K562 (cell line): ENCODE data around the gene TNIP1. TPM values are rescaled to one million over a fixed set of nuclear protein-coding genes. Genes with fewer than 3 reads are reported as not detected.

ENCODE experiments used
- ATAC-seq: fragments of 200-7000 bp; cut with Tn5 transposase; 3 replicates; pipeline ENCODE4 v1.9.1; 2020; ENCODE audit warnings: moderate library complexity
- BruUV-seq: library from RNA; stranded (reverse); fragments of 400-500 nt; replicated peaks from 2 replicates; lab custom pipeline; 2021; lab: Mats Ljungman, UMichigan
- CTCF ChIA-PET: fragments of 300-600 bp; formaldehyde crosslinking; extraction: SDS; loops from one replicate; lab custom pipeline; 2021; ENCODE audit warnings: low intra/inter-chr PET ratio; lab: Yijun Ruan, JAX
- POLR2A ChIA-PET: fragments of 300-600, 350-650 bp; sonication (Branson Sonifier 250); formaldehyde crosslinking; extraction: SDS; loops from one replicate; lab custom pipeline; 2021; ENCODE audit warnings: antibody characterized with exemption, inconsistent platforms; lab: Yijun Ruan, JAX
- DNase-seq, 4 experiments: peaks; one replicate each; pipeline versions ENCODE4 v3.0.0 to v3.0.0-alpha.2; 2011 to 2018; ENCODE audit warnings: low spot score in 3 of 4, mixed read lengths in 3 of 4; ENCODE audit errors: extremely low read depth in 1 of 4
- FAIRE-seq: peaks from 2 replicates; lab custom pipeline; 2011; peaks lifted over from hg19 to GRCh38; lab: Jason Lieb, UNC
- H2AFZ ChIP-seq: 2 replicates; pipeline ENCODE4 v1.6.0; 2011; ENCODE audit warnings: low read depth, low read length, control low read depth, inconsistent platforms
- H3K27ac ChIP-seq: fragments of 200-600 bp; 3 replicates; pipeline ENCODE4 v1.8.0; 2011; ENCODE audit warnings: low read depth, mild to moderate bottlenecking, control low read depth, inconsistent platforms, low read length, moderate library complexity, mixed read lengths; ENCODE audit errors: extremely low read depth
- H3K27me3 ChIP-seq, 2 experiments: fragments of 300-600 bp in 1 of 2; 2 replicates in 1 of 2; 3 replicates in 1 of 2; pipeline versions ENCODE4 v1.6.0 to v1.8.0; 2011; ENCODE audit warnings: inconsistent platforms in 2 of 2, low read length in 2 of 2, mild to moderate bottlenecking in 1 of 2, mixed read lengths in 1 of 2, moderate library complexity in 1 of 2; ENCODE audit not compliant: control insufficient read depth in 2 of 2, insufficient read depth in 2 of 2
- H3K36me3 ChIP-seq: fragments of 300-600 bp; 3 replicates; pipeline ENCODE4 v1.8.0; 2011; ENCODE audit warnings: mild to moderate bottlenecking, low read length, inconsistent platforms; ENCODE audit not compliant: control insufficient read depth, insufficient read depth
- H3K4me1 ChIP-seq, 2 experiments: fragments of 200-600 bp in 1 of 2; replicated peaks in 1 of 2; 2 replicates in 1 of 2; 3 replicates in 1 of 2; pipeline versions ENCODE4 v1.5.1 to v1.8.0; 2011; ENCODE audit warnings: inconsistent platforms in 2 of 2, low read length in 2 of 2, mild to moderate bottlenecking in 1 of 2, mixed read lengths in 1 of 2, moderate library complexity in 1 of 2; ENCODE audit not compliant: control insufficient read depth in 2 of 2, insufficient read depth in 2 of 2
- H3K4me2 ChIP-seq: 2 replicates; pipeline ENCODE4 v1.6.1; 2011; ENCODE audit warnings: low read length, control low read depth, inconsistent platforms, mixed read lengths; ENCODE audit not compliant: insufficient read depth
- H3K4me3 ChIP-seq: fragments of 200-600 bp; sonication (generic), shearing (Covaris generic); 2 replicates; pipeline ENCODE4 v1.5.1; 2016; ENCODE audit warnings: control low read depth, inconsistent platforms
- H3K79me2 ChIP-seq: fragments of 200-600 bp; 3 replicates; pipeline ENCODE4 v1.8.0; 2011; ENCODE audit warnings: low read length, inconsistent platforms; ENCODE audit not compliant: control insufficient read depth, insufficient read depth
- H3K9ac ChIP-seq, 2 experiments: 2 replicates each; pipeline versions ENCODE4 v1.6.0 to v1.6.1; 2011; ENCODE audit warnings: low read depth in 2 of 2, low read length in 2 of 2, control low read depth in 1 of 2, inconsistent platforms in 1 of 2, mild to moderate bottlenecking in 1 of 2, mixed read lengths in 1 of 2; ENCODE audit not compliant: insufficient read depth in 1 of 2
- H3K9me1 ChIP-seq: one replicate; pipeline ENCODE4 v1.6.0; 2011; ENCODE audit warnings: inconsistent platforms, mild to moderate bottlenecking, low read length, moderate library complexity; ENCODE audit not compliant: control insufficient read depth, insufficient read depth
- H3K9me3 ChIP-seq: replicated peaks from 2 replicates; pipeline ENCODE4 v1.5.1; 2011; ENCODE audit warnings: low read depth, low read length, inconsistent platforms; ENCODE audit not compliant: control insufficient read depth, insufficient read depth
- H4K20me1 ChIP-seq: replicated peaks from 2 replicates; pipeline ENCODE4 v1.6.1; 2011; ENCODE audit warnings: low read length, inconsistent platforms, mixed read lengths; ENCODE audit not compliant: control insufficient read depth, insufficient read depth
- BRF1 ChIP-seq: IDR thresholded peaks from 3 replicates; pipeline ENCODE4 v1.6.1; 2011; ENCODE audit warnings: borderline replicate concordance, mild to moderate bottlenecking; ENCODE audit not compliant: insufficient read length; ENCODE audit errors: extremely low read depth
- MAFK ChIP-seq: IDR thresholded peaks from 2 replicates; pipeline ENCODE4 v1.6.1; 2011; ENCODE audit warnings: low read length, improper control_type of control experiment
- MXI1 ChIP-seq: IDR thresholded peaks from 2 replicates; pipeline ENCODE4 v1.6.1; 2011; ENCODE audit warnings: low read depth, mild to moderate bottlenecking, improper control_type of control experiment, low read length
- NFIC ChIP-seq: fragments of 450-650 bp; IDR thresholded peaks from 2 replicates; pipeline ENCODE4 v1.6.1; 2017; ENCODE audit warnings: mild to moderate bottlenecking, inconsistent platforms
- RBM22 ChIP-seq: fragments of 200-400 bp; formaldehyde crosslinking; IDR thresholded peaks from 2 replicates; pipeline ENCODE4 v1.6.1; 2018; ENCODE audit warnings: low read length, low read depth; ENCODE audit not compliant: poor library complexity, severe bottlenecking
- SRSF7 ChIP-seq: fragments of 200-400 bp; formaldehyde crosslinking; optimal IDR thresholded peaks from 2 replicates; pipeline ENCODE3; 2017; ENCODE audit warnings: mild to moderate bottlenecking, low read depth, low read length
- TEAD2 ChIP-seq: fragments of 450-650 bp; IDR thresholded peaks from 2 replicates; pipeline ENCODE4 v1.6.1; 2016; ENCODE audit warnings: missing genetic modification characterization, control low read depth, missing compliant biosample characterization
- WGBS: fragments of 100-300 bp; shearing (Covaris generic); methylation state at CpG from one replicate; pipeline ENCODE4 v1.1.6; 2016; ENCODE audit warnings: low coverage, mixed read lengths; ENCODE audit not compliant: insufficient coverage; ENCODE audit errors: missing lambda C conversion rate; 5-methylcytosine and 5-hydroxymethylcytosine counted together
- in situ Hi-C: fragments of 300-500 bp; cut with MboI; formaldehyde crosslinking; loops from 4 replicates; pipeline ENCODE4 v1.15.0; 2018; ENCODE audit warnings: inconsistent platforms, mixed read lengths
- intact Hi-C: fragments of 100-400 bp; cut with micrococcal nuclease; formaldehyde crosslinking; loops from 2 replicates; pipeline ENCODE4 v1.14.2; 2022
- polyA plus RNA-seq, 8 experiments: library from polyadenylated mRNA; depleted of rRNA in 4 of 8; stranded (reverse) in 5 of 8; unstranded in 3 of 8; fragments of >200 nt; fragmentation: Nextera tagmentation in 2 of 8; fragmentation: Illumina TruSeq in 1 of 8; extraction: Ambion mirVana in 2 of 8; extraction: Trizol in 1 of 8; gene quantifications; 2 replicates each; pipeline versions ENCODE4 v1.2.1 to v1.2.3, GENCODE V29; 2011 to 2014; ENCODE audit warnings: inconsistent platforms in 1 of 8, missing spikeins in 1 of 8
- total RNA-seq, 7 experiments: library from RNA; depleted of rRNA in 6 of 7; stranded (reverse); fragments of >200 nt in 6 of 7; fragmentation: Illumina TruSeq in 2 of 7; extraction: Trizol in 2 of 7; gene quantifications; 2 replicates each; pipeline versions ENCODE4 v1.2.1 to v1.2.3, GENCODE V29; 2011 to 2021; ENCODE audit warnings: low replicate concordance in 1 of 7
- TF ChIP-seq, protein P1 (sequence below): IDR thresholded peaks from 2 replicates; pipeline ENCODE4 v1.6.1; 2011; ENCODE audit not compliant: insufficient read length; ENCODE audit errors: extremely low read depth
- TF ChIP-seq, protein P2 (sequence below): fragments of 250-450 bp; sonication (Bioruptor Pico); IDR thresholded peaks from 2 replicates; pipeline ENCODE4 v1.5.0; 2021; ENCODE audit warnings: mild to moderate bottlenecking, borderline replicate concordance

Gene TNIP1
- total and polyA plus RNA-seq, 9 of the 15 experiments (the other 6 are each of a cell fraction or from before 2014, with no cell fraction given): 0.46 to 41.0 (median 24.6) TPM

DNA sequence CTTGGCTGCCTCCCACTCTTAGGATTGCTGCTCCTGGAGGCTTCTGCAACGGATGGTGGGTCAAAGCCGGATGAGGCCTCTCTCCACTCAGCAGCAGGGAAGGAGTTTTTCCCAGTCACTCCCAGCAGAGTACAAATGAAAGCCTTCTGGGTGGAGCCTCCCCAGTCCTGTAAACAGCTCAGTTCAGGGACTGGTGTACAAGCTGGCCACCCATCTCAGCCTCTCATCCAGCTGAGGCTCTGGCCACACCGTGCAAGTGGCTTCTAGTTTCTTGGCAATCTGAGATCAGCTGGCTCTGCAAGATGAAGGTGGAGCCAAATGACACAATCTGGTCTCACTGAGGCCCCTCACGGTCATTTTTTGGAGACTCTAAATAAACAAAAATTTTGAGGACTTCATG lies 50.5 kb downstream of the TNIP1 start:
- no peak for DNase-seq
- Histone ChIP-seq H3K9me3 (no peaks in the 10 kb centered on the region), H3K27ac (no peak overlapping the region), H3K4me2 (no peak overlapping the region), H3K9ac (no peak overlapping the region; a peak in 1 of 4 replicates), H3K79me2 (no peaks in the 10 kb centered on the region)
- CTCF ChIA-PET: no interaction called here
- POLR2A ChIA-PET: interaction anchor here (0.8 to 1.7 kb wide), 3 partner anchors 10 to 104 kb away, joined by 3 to 5 read pairs (median 3); partner anchors contain the start of gene GPX3
- intact Hi-C loops: no loop called here
- TF ChIP-seq MAFK (no peak), SRSF7 (no peak), MXI1 (no peak), TEAD2 (tag) (no peak), BRF1 (no peak), RBM22 (no peak), NFIC (no peak)
- TF ChIP-seq, protein P1, sequence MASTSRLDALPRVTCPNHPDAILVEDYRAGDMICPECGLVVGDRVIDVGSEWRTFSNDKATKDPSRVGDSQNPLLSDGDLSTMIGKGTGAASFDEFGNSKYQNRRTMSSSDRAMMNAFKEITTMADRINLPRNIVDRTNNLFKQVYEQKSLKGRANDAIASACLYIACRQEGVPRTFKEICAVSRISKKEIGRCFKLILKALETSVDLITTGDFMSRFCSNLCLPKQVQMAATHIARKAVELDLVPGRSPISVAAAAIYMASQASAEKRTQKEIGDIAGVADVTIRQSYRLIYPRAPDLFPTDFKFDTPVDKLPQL: no peak
- TF ChIP-seq, protein P2, sequence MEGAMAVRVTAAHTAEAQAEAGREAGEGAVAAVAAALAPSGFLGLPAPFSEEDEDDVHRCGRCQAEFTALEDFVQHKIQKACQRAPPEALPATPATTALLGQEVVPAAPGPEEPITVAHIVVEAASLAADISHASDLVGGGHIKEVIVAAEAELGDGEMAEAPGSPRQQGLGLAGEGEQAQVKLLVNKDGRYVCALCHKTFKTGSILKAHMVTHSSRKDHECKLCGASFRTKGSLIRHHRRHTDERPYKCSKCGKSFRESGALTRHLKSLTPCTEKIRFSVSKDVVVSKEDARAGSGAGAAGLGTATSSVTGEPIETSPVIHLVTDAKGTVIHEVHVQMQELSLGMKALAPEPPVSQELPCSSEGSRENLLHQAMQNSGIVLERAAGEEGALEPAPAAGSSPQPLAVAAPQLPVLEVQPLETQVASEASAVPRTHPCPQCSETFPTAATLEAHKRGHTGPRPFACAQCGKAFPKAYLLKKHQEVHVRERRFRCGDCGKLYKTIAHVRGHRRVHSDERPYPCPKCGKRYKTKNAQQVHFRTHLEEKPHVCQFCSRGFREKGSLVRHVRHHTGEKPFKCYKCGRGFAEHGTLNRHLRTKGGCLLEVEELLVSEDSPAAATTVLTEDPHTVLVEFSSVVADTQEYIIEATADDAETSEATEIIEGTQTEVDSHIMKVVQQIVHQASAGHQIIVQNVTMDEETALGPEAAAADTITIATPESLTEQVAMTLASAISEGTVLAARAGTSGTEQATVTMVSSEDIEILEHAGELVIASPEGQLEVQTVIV (CRISPR knock-in tag): no peak
- TF ChIP-seq, all 486 proteins: peak for 0
- no peak for FAIRE-seq
- Histone ChIP-seq H3K4me1 (peaks cover 0 to 2% of the 10 kb centered on the region in 2 experiments; a peak in 2 of 5 replicates), H2AFZ (no peak overlapping the region), H3K4me3 (no peak overlapping the region), H3K36me3 (peaks cover 68% of the 10 kb centered on the region; the same call in 2 of the 3 replicates), H4K20me1 (no peaks in the 10 kb centered on the region), H3K9me1 (peaks cover 5% of the 10 kb centered on the region), H3K27me3 (no peaks in the 10 kb centered on the region)
- WGBS: 77% methylated on average over 4 of the region's 4 CpGs
- no TSS peak for BruUV-seq
- no peak for ATAC-seq
- in situ Hi-C loops: no loop called here
